DMS 273 treated with DMSO at 0.1 percent for 48 hours (cell line): Measurements from ENCODE around the gene ABI2.
"Not testable (repeated sequence)": the region's sequence is repeated elsewhere in the genome, so short reads cannot be mapped to it uniquely, and the experiment has no call there.

Experiments used
- DNase-seq: peaks from one replicate; lab custom pipeline; 2025; lab: John Stamatoyannopoulos, UW

Gene ABI2

DNA sequence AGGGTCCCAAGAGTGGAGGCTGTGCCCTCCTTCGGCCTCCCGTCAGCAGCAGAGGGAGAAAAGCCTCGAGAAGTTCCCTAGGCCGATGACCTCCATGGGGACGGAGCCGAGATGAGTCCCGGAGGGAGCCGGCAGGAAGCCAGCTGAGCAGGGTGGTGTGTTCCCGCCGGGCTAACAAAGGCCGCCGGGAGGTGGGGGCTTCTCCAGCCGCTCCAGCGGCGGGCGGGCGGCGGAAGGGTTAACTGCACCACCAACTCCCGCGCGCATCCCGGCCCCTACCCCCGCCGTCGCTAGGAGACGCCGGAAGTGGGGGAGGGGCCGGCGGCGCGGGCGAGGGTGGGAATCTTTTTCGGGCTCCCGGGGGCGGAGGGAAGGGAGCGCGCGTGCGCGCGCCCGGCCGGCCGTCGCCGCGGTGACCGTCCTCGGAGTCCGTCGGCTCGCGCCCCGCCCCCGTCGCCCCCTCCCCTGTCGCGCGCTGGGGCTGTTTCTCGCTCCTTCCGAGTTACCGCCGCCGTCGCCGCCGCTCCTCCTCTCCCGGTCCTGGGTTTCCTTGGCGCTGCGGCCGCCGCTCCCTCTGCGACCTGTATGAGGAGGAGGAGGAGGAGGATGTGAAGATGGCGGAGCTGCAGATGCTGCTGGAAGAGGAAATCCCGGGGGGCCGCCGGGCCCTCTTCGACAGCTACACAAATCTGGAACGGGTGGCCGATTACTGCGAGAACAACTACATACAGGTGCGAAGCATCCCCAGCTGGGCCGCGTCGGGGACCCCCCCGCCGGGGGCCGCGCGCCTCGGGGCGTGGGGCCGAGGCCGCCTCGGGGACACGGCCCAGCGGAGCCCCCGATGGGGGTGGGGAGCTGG lies at the start of gene ABI2:
Gene ABI2, plus strand, starts transcription at position 494 of the 859 bp plus-strand sequence. Its CDS starts 121 bp downstream, at position 615.
- DNase-seq = peak; percentile 60

DNA sequence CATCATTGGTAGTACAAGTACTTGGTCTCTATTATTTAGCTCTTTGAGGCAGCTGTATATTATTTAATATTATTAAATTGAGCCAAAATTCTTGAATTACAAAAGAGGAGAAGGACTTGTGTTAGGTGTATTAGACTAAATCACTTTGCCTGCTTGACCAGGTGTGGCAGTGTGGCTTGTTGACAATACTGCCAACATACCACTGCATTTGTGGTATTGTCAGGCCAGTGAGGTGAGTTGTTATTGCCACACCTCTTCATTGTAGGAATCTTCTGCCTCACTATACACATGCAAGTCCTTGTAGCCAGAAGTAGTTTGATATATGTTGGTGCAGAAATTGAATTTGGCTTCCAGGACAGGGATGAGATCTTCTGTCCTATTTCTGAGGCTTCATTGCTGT lies 48.9 kb upstream of the ABI2 start:
- DNase-seq = no peak

DNA sequence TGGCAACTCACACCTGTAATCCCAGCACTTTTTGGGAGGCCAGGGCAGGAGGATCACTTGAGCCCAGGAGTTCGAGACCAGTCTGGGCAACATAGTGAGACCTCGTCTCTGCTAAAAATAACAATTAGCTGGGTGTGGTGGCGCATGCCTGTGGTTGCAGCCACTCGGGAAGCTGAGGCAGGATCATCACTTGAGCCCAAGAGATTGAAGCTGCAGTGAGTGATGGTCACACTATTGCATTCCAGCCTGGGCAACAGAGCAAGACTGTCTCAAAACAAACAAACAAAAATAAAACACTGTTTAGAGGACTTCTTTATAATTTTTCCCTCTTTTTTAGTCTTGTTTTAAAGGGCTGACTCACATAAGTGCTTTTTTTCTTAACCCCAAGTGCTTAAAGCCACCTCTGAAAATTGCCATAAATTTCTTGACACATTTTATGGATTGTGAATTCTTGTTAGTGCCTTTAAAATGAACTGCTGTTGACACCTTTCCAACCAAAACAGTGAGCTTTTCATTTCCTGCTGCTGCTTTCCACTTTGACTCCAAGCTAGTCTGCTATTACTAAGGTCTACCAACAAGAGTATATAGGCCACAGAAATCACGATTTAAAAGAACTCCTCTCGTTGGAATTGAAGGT lies 47.6 kb upstream of the ABI2 start:
- DNase-seq = no peak

DNA sequence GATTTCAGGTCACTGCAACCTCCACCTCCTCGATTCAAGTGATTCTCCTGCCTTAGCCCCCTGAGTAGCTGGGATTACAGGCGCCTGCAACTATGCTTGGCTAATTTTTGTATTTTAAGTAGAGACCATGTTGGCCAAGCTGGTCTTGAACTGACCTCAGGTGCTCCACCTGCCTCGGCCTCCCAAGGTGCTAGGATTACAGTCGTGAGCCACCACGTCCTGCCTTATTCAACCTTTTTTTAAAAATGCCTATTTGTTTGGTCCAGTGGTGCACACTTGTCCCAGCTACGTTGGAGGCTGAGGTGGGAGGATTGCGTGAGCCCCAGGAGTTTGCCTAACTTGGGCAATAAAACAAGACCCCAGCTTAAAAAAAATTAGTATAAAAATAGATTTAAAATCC lies 46.1 kb upstream of the ABI2 start:
- DNase-seq = no peak

DNA sequence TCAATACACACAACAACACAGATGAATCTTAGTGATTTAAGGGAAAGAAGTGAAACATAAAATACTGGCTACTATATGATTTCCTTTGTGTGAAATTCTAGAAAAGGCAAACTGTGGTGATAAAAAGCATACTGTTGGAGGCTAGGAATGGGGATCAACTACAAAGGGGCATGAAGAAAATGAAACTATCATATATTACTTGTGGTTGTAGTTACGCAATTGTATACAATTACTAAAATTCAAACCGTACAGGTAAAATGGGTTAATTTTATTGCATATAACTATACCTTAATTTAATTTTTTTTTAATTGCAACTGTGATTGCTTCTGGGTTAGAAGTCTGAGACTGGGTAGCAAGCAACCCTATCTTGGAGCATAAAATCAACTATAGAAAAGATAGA lies 41.7 kb upstream of the ABI2 start:
- DNase-seq = no peak

DNA sequence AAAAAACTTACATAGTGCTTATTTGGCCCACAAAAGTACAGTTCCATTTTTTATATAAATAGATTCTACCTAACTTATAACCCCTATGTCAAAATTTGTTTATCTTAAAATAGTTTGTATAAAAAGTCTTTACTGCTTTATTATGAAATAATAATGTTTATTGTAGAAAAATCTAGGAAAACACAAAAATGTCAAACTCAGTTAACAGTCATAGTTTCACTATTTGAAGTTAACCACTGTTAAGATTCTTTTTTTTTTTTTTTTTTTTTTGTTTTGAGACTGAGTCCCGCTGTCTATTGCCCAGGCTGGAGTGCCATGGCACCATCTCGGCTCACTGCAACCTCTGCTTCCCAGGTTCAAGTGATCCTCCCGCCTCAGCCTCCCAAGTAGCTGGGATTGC lies 26.5 kb upstream of the ABI2 start:
- no peak for DNase-seq

DNA sequence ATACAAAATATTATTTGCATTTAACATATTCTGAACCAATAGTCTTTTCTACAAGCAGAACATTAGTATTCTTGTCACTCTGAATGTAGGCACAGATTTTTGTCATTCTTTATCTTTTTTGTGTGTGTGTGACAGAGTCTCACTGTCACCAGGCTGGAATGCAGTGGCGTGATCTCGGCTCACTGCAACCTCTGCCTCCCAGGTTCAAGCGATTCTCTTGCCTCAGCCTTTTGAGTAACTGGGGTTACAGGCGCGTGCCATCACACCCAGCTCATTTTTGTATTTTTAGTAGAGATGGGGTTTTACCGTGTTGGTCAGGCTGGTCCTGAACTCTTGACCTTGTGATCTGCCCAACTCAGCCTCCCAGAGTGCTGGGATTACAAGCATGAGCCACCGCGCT lies 25.6 kb upstream of the ABI2 start:
- not testable (repeated sequence) for DNase-seq

DNA sequence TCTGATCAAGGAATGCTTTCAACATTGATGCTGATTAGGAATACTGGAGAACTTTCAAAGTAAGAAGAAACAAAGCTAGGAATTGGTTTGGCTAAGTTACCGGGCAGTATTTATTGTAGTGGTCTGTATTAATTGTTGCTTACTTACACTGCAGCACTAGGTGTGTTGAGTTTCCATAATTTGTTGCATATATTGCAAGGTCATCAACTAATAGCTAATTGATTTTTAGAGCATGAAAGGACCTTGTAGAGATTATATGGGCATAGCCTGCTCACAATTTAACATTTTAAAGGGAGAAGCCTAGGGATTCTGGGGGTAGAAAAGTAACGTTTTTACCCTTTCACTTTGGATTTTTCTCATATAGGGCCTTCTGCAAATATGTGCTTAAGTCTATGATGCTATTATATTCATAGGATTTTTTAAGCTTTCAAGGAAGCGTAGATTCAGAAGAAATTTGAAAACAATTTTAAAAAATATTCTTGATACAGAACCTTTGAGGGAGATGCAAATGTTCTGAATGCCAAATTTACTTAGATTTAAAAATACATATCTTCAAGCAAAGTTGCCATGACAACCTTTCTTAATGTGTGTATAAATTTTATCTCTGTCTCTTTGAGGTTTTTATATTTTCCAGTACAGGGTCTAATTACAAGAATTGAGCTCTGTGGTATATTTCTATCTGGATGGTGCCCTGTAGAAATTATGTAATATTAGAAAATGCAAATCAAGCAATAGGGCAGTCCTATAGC lies 17.3 kb upstream of the ABI2 start:
- DNase-seq = no peak

DNA sequence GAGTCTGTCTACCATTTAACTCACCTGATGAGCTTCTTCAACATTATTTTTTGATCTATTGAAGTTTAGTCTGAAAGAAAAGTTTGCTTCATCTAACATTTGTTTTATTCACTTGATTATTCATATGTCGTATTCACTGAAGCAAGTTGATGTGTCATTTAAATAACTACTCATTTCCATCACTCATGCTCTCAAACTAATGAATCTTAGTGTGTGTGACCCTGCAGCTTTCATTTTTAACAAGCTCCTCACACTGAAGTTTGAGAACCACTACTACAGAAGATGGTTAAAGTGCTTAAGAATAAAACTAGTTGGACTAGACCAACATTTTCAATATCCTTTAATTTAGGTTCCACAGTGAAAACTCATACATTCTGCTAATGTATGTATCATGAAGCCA lies 1.8 kb upstream of the ABI2 start:
- DNase-seq = no peak

DNA sequence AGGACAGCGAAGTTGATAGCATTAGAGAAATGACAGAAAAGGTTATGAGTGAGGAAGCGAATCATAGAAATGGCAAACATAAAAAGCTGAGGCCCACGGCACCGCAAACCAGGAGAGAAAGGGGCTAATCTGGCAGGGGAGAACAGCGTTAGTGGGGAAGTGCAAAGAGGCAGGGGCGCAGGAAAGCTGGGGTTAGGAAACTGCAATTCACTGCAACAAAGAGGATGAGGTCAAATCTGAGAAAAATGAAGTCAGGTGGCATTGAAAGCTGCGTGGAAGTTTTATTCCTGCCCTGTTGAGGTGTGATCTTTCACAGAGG lies 653 bp upstream of the ABI2 start:
- no peak for DNase-seq

DNA sequence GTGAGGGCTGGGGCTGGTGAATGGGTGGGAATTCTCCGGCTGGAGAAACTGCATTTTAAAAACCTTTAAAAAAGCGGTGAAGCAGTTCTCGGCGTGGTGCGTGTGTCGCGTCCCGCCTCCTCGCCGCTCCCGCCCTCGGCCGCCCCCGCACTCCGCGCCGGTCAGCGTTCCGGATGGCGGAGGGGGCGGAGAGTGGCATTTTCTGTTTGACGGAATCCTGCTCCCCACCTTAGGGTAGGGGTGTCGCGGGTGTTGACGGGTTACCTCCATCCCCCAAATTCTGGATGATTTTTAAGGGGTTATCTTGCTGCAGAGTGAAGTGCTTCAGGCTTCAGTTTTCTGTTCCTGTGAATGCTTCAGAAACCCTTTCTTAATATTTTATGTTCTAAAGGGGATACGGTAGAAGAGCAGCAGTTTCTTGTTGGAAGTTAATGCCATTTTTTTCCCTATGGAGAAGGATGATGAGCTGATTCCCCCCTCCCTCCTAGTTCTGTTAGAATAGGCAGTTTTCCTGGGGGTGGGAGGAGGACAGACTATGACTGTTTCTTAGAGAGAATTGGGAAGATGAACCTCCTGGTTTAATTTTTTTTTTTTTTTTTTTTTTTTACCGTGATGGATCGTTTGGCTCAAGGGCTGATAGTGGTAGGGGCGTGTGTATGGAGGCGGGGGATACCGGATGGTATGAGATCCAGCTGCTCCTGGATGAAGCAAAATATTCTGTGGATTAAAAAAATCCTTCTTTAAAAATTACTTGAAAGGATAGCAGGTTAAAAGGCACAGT lies 756 bp downstream of the ABI2 start:
- DNase-seq = peak; percentile 8

DNA sequence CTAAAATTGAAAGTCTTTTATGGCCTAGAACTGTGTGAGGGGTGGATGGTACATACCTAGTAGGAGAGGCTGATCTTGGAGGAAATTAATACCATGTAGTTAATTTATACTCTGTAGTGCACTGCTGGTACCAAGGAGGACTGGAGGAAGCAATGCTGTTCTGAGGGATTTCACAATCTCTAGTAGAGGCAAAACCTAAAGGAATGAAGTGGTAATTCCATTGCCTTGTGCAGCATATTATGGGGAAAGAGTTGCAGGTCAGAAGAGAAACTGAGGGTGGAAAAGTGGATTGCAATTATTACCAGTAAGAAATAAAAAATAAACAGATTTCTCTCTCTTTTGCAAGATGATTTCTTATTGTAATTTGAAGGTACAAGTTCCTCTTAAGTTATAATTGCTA lies 2.2 kb downstream of the ABI2 start:
- no peak for DNase-seq

DNA sequence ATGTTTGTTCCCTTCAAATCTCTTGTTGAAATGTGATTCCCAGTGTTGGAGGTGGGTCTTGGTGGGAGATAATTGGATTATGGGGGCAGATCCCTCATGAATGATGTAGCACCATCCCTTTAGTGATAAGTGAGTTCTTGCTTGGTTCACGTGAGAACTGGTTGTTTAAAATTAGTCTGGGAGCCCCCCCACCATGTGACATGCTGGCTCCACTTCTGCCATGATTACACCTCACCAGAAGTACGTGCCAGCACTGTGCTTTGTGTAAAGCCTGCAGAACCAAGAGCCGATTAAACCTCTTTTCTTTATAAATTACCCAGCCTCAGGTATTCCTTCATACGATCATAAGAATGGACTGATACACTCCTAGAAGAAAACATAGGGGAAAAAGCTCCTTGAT lies 10.1 kb downstream of the ABI2 start:
- DNase-seq = no peak

DNA sequence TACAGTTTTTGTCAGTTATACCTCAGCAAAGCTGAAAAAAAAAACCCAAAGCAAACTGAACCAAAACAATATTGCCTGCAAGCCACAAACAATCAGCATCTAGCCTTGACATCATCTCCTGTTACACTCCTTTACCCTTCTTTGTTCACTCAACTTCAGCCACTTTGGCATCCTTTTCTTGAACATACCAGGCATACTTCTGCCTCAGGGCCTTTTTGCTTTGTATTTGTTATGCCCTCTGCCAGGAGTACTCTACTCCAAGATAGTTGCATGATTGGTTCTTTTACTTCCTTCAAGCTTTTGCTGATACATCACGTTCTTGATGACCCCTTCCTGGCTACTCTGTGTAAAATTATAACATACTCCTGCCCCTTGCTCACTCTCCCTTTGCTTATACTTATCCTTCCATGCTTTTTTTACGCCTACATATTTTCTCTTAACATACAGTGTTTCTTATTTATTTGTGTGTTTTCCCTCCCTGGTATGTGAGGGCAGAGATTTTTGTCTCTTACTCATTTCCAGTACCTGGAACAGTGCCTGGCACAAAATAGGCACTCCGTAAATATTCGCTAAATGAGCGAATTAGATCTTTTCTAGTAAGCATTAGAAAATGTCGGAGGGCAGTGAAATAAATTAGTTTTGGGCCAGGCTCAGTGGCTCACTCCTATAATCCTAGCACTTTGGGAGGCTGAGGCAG lies 12.7 kb downstream of the ABI2 start:
- DNase-seq = no peak

DNA sequence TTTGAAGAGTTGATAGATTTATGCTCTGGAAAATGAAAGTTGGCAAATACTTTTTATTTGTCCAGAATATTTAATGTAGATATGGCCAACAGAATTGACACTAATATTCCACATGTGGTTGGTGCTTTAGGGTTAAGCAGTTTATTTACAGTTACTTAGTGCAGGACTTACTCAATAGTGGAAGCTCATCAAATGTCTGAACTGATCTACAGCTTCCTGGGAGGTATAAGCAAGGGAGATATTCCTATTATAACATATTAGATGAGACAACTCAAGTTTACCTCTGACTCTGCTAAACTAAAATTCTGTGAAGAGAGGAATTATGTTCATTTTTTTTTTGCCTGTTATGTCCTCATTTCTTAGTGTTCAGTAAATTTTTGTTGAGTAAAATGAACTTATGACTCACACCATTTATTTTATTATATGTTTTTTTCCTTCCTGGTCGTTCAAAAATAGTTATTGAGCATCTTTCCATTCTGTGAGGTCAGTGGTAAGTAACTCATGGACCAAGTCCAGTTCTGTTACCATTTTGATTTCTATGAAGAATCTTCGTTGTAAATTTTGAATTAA lies 13.6 kb downstream of the ABI2 start:
- no peak for DNase-seq

DNA sequence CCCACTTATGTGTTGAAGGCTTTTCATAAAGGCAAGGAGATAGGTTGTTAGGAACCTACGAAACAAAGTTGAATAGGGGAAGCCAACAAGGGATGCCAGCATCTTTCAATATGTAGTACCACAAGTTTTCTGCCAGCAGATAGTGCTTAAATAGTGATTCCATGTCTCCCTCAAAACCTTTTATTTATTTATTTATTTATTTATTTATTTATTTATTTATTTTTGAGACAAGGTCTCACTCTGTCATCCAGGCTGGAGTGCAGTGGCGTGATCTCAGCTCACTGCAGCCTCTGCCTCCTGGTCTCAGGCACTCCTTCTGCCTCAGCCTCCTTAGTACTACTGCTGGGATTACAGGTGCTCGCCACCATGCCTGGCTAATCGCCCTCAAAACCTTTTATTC lies 14.2 kb downstream of the ABI2 start:
- not testable (repeated sequence) for DNase-seq

DNA sequence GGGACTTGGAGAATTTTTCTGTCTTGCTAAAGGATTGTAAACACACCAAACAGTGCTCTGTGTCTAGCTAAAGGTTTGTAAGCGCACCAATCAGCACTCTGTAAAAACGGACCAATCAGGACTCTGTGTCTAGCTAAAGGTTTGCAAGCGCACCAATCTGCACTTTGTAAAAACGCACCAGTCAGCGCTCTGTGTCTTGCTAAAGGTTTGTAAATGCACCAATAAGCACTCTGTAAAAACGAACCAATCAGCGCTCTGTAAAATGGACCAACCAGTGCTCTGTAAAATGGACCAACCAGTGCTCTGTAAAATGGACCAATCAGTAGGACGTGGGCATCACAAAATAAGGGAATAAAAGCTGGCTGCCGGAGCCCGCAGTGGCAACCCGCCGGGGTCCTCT lies 16.5 kb downstream of the ABI2 start:
- no peak for DNase-seq

DNA sequence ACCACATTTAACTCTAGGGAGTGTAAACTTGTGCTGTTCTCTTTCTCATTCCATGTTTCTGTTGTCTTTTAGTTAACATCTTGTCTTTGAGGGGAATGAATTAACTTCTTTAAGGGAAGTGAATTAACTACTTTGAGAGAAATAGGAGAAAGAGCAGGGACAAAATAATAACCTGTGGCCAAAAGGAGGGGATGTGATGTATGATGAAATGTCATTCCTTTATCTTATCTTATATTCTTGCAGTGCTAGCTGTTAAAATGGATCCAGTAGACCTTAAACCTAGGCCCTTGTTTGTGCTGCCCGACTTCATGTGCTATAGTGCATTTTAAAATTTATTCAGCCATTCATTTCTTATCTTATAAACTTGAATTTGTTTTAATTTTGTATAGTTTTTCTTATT lies 18.4 kb downstream of the ABI2 start:
- DNase-seq = no peak

DNA sequence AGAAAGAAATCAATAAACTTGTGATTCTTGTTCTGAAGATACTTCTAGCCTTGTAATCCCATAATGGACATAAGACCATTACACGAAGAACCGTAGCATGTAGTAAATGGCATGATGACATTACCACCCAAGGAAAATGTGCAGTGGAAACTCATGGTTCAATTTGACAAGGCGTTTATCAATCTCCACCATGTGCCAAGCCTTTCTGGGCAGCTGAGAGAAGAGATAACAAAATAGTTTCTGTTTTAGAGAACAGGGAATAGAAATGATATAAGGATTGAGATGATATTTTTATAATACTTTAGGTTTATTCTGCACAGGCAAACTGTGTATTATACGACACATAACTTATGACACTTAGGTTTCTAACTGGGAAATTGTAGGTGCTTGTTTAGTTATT lies 19.2 kb downstream of the ABI2 start:
- no peak for DNase-seq

DNA sequence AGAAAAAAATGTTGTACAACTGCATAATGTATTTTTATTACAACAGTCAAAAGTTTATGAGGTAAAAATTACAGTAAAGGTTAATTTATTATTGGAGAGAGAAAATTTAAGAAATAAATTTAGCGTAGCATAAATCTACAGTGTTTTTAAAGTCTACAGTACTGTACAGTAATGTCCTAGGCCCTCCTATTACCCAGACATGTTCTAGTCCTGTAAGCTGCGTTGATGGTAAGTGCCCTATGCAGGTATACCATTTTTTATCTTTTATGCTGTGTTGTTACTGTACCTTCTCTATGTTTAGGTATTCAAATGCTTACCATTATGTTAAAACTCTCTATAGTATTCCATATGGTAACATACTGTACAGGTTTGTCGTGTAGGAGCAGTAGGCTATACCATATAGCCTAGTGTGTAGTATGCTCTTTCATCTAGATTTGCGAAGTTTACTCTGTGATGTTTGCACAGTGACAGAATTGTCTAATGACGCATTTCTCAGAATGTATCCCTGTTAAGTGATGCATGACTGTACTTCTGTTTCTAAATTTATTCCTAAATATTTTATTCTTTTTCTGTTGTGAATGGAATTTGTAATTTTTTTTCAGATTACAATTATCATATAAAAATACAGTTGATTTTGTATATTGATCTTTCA lies 24.5 kb downstream of the ABI2 start:
- DNase-seq = no peak

DNA sequence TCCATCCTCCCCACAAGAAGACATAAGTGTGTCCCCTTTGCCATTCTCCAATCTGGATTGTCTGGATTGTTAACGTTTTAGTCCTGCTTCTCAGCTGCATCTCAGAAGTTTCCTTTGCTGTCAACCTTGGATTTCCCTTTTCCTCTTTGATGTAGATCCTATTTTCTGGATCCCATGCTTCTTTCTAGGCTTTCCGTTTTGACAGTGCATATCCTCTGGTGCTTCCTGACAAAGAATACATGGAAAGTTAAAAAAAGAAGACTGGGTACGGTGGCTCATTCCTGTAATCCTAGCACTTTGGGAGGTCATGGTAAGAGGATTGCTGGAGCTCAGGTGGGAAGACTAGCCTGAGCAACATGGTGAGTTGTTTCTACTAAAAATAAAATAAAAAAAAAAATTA lies 26.8 kb downstream of the ABI2 start:
- DNase-seq = no peak
